H1 (cell line): ENCODE data around the gene SERPINB6. TPM values are rescaled to one million over a fixed set of nuclear protein-coding genes. Genes with fewer than 3 reads are reported as not detected.

ENCODE experiments used
- CTCF ChIA-PET: fragments of 300-600 bp; sonication (Branson Sonifier 250); formaldehyde crosslinking; loops from one replicate; lab custom pipeline; 2021; ENCODE audit not compliant: partially characterized antibody; lab: Charles Lee
- POLR2A ChIA-PET: fragments of 300-600 bp; sonication (Branson Sonifier 250); formaldehyde crosslinking; loops from one replicate; lab custom pipeline; 2021; ENCODE audit warnings: inconsistent platforms; ENCODE audit not compliant: partially characterized antibody; lab: Charles Lee
- DNase-seq, 2 experiments: peaks; one replicate each; pipeline versions ENCODE4 v3.0.0 to v3.0.0-alpha.2; 2010 to 2022; ENCODE audit warnings: low spot score in 2 of 2, low read depth in 1 of 2, mixed read lengths in 1 of 2
- FAIRE-seq: peaks from 2 replicates; lab custom pipeline; 2011; peaks lifted over from hg19 to GRCh38; lab: Jason Lieb, UNC
- H2AFZ ChIP-seq: 2 replicates; pipeline ENCODE4 v1.8.1; 2012; ENCODE audit warnings: low read length, inconsistent platforms
- H2AK5ac ChIP-seq: 2 replicates; pipeline ENCODE4 v1.6.1; 2013; ENCODE audit warnings: low read depth, low read length
- H2BK120ac ChIP-seq: replicated peaks from 2 replicates; pipeline ENCODE3; 2013; ENCODE audit warnings: low read depth, low read length, inconsistent platforms
- H2BK12ac ChIP-seq: 2 replicates; pipeline ENCODE4 v1.6.1; 2013; ENCODE audit warnings: low read depth, low read length
- H2BK15ac ChIP-seq: 2 replicates; pipeline ENCODE4 v1.6.1; 2013; ENCODE audit warnings: low read length
- H2BK20ac ChIP-seq: 2 replicates; pipeline ENCODE4 v1.6.1; 2013; ENCODE audit warnings: low read length
- H2BK5ac ChIP-seq: 2 replicates; pipeline ENCODE4 v1.6.1; 2013; ENCODE audit warnings: low read depth, low read length
- H3K14ac ChIP-seq: 2 replicates; pipeline ENCODE4 v1.6.1; 2013; ENCODE audit warnings: inconsistent platforms; ENCODE audit not compliant: insufficient read length
- H3K18ac ChIP-seq: 2 replicates; pipeline ENCODE4 v1.6.1; 2013; ENCODE audit warnings: low read length; ENCODE audit errors: extremely low read depth
- H3K23ac ChIP-seq: 2 replicates; pipeline ENCODE4 v1.6.1; 2013; ENCODE audit warnings: inconsistent platforms; ENCODE audit not compliant: insufficient read length
- H3K23me2 ChIP-seq: 2 replicates; pipeline ENCODE4 v1.6.1; 2013; ENCODE audit warnings: low read depth, low read length
- H3K27ac ChIP-seq: 2 replicates; pipeline ENCODE4 v1.6.1; 2011; ENCODE audit warnings: low read depth, low read length, inconsistent platforms
- H3K27me3 ChIP-seq, 4 experiments: replicated peaks in 1 of 4; 1 replicate in 1 of 4; 2 replicates in 3 of 4; pipeline versions ENCODE4 v1.6.1 to v1.8.1; 2011 to 2013; ENCODE audit warnings: low read length in 3 of 4, mild to moderate bottlenecking in 3 of 4, inconsistent platforms in 2 of 4, mixed read lengths in 2 of 4, moderate library complexity in 1 of 4; ENCODE audit not compliant: control insufficient read depth in 3 of 4, insufficient read depth in 3 of 4; ENCODE audit errors: extremely low read depth in 1 of 4
- H3K36me3 ChIP-seq, 4 experiments: 2 replicates each; pipeline versions ENCODE4 v1.6.1 to v1.8.1; 2011 to 2013; ENCODE audit warnings: mild to moderate bottlenecking in 4 of 4, low read length in 3 of 4, moderate library complexity in 2 of 4, control low read depth in 1 of 4, inconsistent platforms in 1 of 4; ENCODE audit not compliant: insufficient read depth in 4 of 4, control insufficient read depth in 2 of 4
- H3K4ac ChIP-seq: replicated peaks from 2 replicates; pipeline ENCODE3; 2013; ENCODE audit warnings: low read length, low read depth, mixed read lengths, inconsistent platforms; ENCODE audit not compliant: insufficient read length
- H3K4me1 ChIP-seq, 4 experiments: replicated peaks in 1 of 4; 1 replicate in 1 of 4; 2 replicates in 3 of 4; pipeline versions ENCODE4 v1.6.1 to v1.8.1; 2011 to 2013; ENCODE audit warnings: low read length in 3 of 4, inconsistent platforms in 2 of 4, mixed read lengths in 1 of 4; ENCODE audit not compliant: insufficient read depth in 4 of 4, control insufficient read depth in 3 of 4
- H3K4me2 ChIP-seq, 2 experiments: 2 replicates each; pipeline versions ENCODE4 v1.6.1 to v1.8.1; 2011 to 2013; ENCODE audit warnings: low read depth in 2 of 2, low read length in 2 of 2, control low read depth in 1 of 2, inconsistent platforms in 1 of 2, mild to moderate bottlenecking in 1 of 2; ENCODE audit not compliant: insufficient read depth in 1 of 2
- H3K4me3 ChIP-seq, 4 experiments: fragments of 200-600, 300-600 bp in 1 of 4; sonication (generic), shearing (Covaris generic), sonication (Bioruptor Twin) in 1 of 4; 2 replicates each; pipeline versions ENCODE4 v1.5.1 to v1.8.1; 2011 to 2016; ENCODE audit warnings: low read length in 4 of 4, low read depth in 3 of 4, control low read depth in 2 of 4, inconsistent platforms in 2 of 4, mild to moderate bottlenecking in 2 of 4, mixed read lengths in 1 of 4, moderate library complexity in 1 of 4; ENCODE audit not compliant: insufficient read depth in 2 of 4; ENCODE audit errors: extremely low read depth in 1 of 4
- H3K56ac ChIP-seq: replicated peaks from 2 replicates; pipeline ENCODE3; 2013; ENCODE audit warnings: low read depth, mild to moderate bottlenecking, mixed read lengths, low read length, inconsistent platforms; ENCODE audit not compliant: insufficient read length
- H3K79me1 ChIP-seq: 2 replicates; pipeline ENCODE4 v1.6.1; 2013; ENCODE audit warnings: low read depth, low read length, control low read depth
- H3K79me2 ChIP-seq, 2 experiments: 2 replicates each; pipeline versions ENCODE4 v1.6.1 to v1.8.1; 2012 to 2013; ENCODE audit warnings: low read length in 2 of 2, mild to moderate bottlenecking in 2 of 2, inconsistent platforms in 1 of 2; ENCODE audit not compliant: insufficient read depth in 2 of 2, control insufficient read depth in 1 of 2
- H3K9ac ChIP-seq, 4 experiments: replicated peaks in 1 of 4; 1 replicate in 1 of 4; 2 replicates in 3 of 4; pipeline versions ENCODE4 v1.6.1 to v1.8.1; 2011 to 2013; ENCODE audit warnings: low read depth in 3 of 4, low read length in 3 of 4, control low read depth in 2 of 4, mild to moderate bottlenecking in 2 of 4, moderate library complexity in 2 of 4, inconsistent platforms in 1 of 4; ENCODE audit errors: extremely low read depth in 1 of 4
- H3K9me3 ChIP-seq, 2 experiments: 2 replicates each; pipeline versions ENCODE4 v1.6.1 to v1.8.1; 2012 to 2013; ENCODE audit warnings: mild to moderate bottlenecking in 2 of 2, moderate library complexity in 2 of 2, control low read depth in 1 of 2, inconsistent platforms in 1 of 2, low read depth in 1 of 2, low read length in 1 of 2, mixed read lengths in 1 of 2; ENCODE audit not compliant: insufficient read depth in 2 of 2
- H4K20me1 ChIP-seq, 2 experiments: replicated peaks in 1 of 2; 2 replicates each; pipeline versions ENCODE3 to v1.8.1; 2011 to 2013; ENCODE audit warnings: inconsistent platforms in 2 of 2, low read length in 2 of 2, mild to moderate bottlenecking in 1 of 2; ENCODE audit not compliant: insufficient read depth in 2 of 2, control insufficient read depth in 1 of 2
- H4K5ac ChIP-seq: 2 replicates; pipeline ENCODE4 v1.6.1; 2013; ENCODE audit warnings: low read length, low read depth, mixed read lengths, inconsistent platforms; ENCODE audit not compliant: insufficient read length
- H4K8ac ChIP-seq: 2 replicates; pipeline ENCODE4 v1.8.0; 2013; ENCODE audit warnings: mild to moderate bottlenecking, moderate library complexity, low read length, inconsistent platforms; ENCODE audit not compliant: insufficient read depth; ENCODE audit errors: extremely low read depth
- H4K91ac ChIP-seq: replicated peaks from 2 replicates; pipeline ENCODE3; 2013; ENCODE audit warnings: low read length, mixed read lengths, inconsistent platforms; ENCODE audit not compliant: insufficient read length
- CHD2 ChIP-seq: IDR thresholded peaks from 2 replicates; pipeline ENCODE4 v1.6.1; 2012; ENCODE audit warnings: low read length, improper control_type of control experiment
- EP300 ChIP-seq, 2 experiments: IDR thresholded peaks; 1 replicate in 1 of 2; 2 replicates in 1 of 2; pipeline ENCODE4 v1.6.1; 2011 to 2012; ENCODE audit warnings: low read depth in 2 of 2, low read length in 2 of 2, mild to moderate bottlenecking in 2 of 2, borderline replicate concordance in 1 of 2, inconsistent platforms in 1 of 2, moderate library complexity in 1 of 2
- GABPA ChIP-seq: IDR thresholded peaks from 2 replicates; pipeline ENCODE4 v1.6.1; 2011; ENCODE audit warnings: mild to moderate bottlenecking, low read length, moderate library complexity, borderline replicate concordance; ENCODE audit not compliant: insufficient read depth
- JUND ChIP-seq: IDR thresholded peaks from 2 replicates; pipeline ENCODE4 v1.6.1; 2011; ENCODE audit warnings: mild to moderate bottlenecking, improper control_type of control experiment, low read length
- SRF ChIP-seq: IDR thresholded peaks from 2 replicates; pipeline ENCODE4 v1.6.1; 2011; ENCODE audit warnings: mild to moderate bottlenecking, low read depth, low read length, moderate library complexity
- SUZ12 ChIP-seq: fragments of 200-600 bp; sonication (generic); IDR thresholded peaks from 2 replicates; pipeline ENCODE4 v1.6.1; 2012; ENCODE audit warnings: mild to moderate bottlenecking, inconsistent platforms, low read length, moderate library complexity, mixed read lengths
- USF2 ChIP-seq: IDR thresholded peaks from 2 replicates; pipeline ENCODE4 v1.6.1; 2011; ENCODE audit warnings: low read length, improper control_type of control experiment
- WGBS, 2 experiments: shearing (Covaris generic) in 1 of 2; methylation state at CpG; one replicate each; pipeline versions ENCODE4 v1.1.6 to v1.1.7; 2013 to 2015; ENCODE audit warnings: low lambda C conversion rate in 2 of 2, mixed read lengths in 2 of 2, inconsistent platforms in 1 of 2, low coverage in 1 of 2, missing lambda C conversion rate in 1 of 2; ENCODE audit not compliant: insufficient replicate concordance in 2 of 2, insufficient coverage in 1 of 2, insufficient read length in 1 of 2; ENCODE audit errors: extremely low coverage in 1 of 2, missing lambda C conversion rate in 1 of 2; 5-methylcytosine and 5-hydroxymethylcytosine counted together
- polyA plus RNA-seq, 7 experiments: library from polyadenylated mRNA; depleted of rRNA in 3 of 7; stranded (reverse) in 5 of 7; unstranded in 2 of 7; fragments of >200 nt in 5 of 7; fragments of 200-250 nt in 2 of 7; gene quantifications; 1 replicate in 5 of 7; 2 replicates in 1 of 7; 4 replicates in 1 of 7; pipeline versions ENCODE4 v1.2.1 to v1.2.3, GENCODE V29; 2011 to 2013; ENCODE audit warnings: missing spikeins in 2 of 7, mixed read lengths in 2 of 7
- total RNA-seq: library from RNA; stranded (reverse); fragmentation: NEBNext Ultra II Directional; extraction: Animal tissue kit (Norgen Biotek cat#: 25700); gene quantifications from 2 replicates; pipeline ENCODE4 v1.2.1, GENCODE V29; 2021

The SERPINB6 gene
- total and polyA plus RNA-seq, 2 of the 8 experiments (the other 6 are each of a cell fraction or from before 2014, with no cell fraction given), result 27.2 to 29.4 TPM

GRCh38 chr6:3014675-3015066, 43.3 kb upstream of the SERPINB6 start:
- POLR2A ChIA-PET, result interaction anchor here (0.9 to 3.3 kb wide), 5 partner anchors 9 to 15 kb away, joined by 3 to 12 read pairs (median 4); no protein-coding TSS in a partner anchor
- Histone ChIP-seq H3K27ac (no peak overlapping the region), H4K5ac (no peak overlapping the region), H4K20me1 (peaks cover 2 to 7% of the 10 kb centered on the region in 2 experiments), H3K79me1 (no peaks in the 10 kb centered on the region), H2BK120ac (no peak overlapping the region), H2BK15ac (no peak overlapping the region), H3K14ac (no peak overlapping the region), H2BK12ac (no peak overlapping the region), H3K4me2 (no peak overlapping the region), H3K27me3 (no peaks in the 10 kb centered on the region), H3K23me2 (no peaks in the 10 kb centered on the region; the same call in 1 of the 2 replicates), H3K9me3 (peaks cover 4 to 17% of the 10 kb centered on the region in 2 experiments), H3K4ac (no peak overlapping the region), H4K8ac (no peak overlapping the region), H2BK20ac (no peak overlapping the region), H3K79me2 (no peaks in the 10 kb centered on the region), H2AK5ac (no peak overlapping the region), H3K4me3 (no peak overlapping the region)
- DNase-seq, result no peak
- TF ChIP-seq SUZ12, result no peak
- no peak for TF ChIP-seq USF2
- no peak for TF ChIP-seq EP300 (IDR thresholded peaks at IDR 0.05; ENCODE audit: borderline replicate concordance in 1 of 2, low read depth in 2 of 2, low read length in 2 of 2)
- no peak for TF ChIP-seq CHD2
- TF ChIP-seq JUND, result no peak
- TF ChIP-seq GABPA, result no peak
- no peak for TF ChIP-seq SRF
- TF ChIP-seq, all 59 proteins: peak for 0
- no peak overlapping the region for H4K91ac ChIP-seq
- no peak overlapping the region for H3K23ac ChIP-seq
- no peak for FAIRE-seq
- no peak overlapping the region for H3K56ac ChIP-seq
- peaks cover 0 to 4% (median 3%) of the 10 kb centered on the region in 4 experiments; a peak in 3 of 7 replicates for H3K4me1 ChIP-seq
- WGBS, 2 experiments, result 93% methylated on average over 4 of the region's 4 CpGs; no CpG with 5 or more reads in 1 of the 2 experiments
- CTCF ChIA-PET, result interaction anchor here (1.0 to 1.4 kb wide), 4 partner anchors 12 to 15 kb away, joined by 3 to 4 read pairs (median 3); partner anchors contain the start of gene NQO2
- H3K9ac ChIP-seq, result no peak overlapping the region
- peaks cover 32 to 93% (median 71%) of the 10 kb centered on the region in 4 experiments for H3K36me3 ChIP-seq
- H2AFZ ChIP-seq, result no peak overlapping the region
- H3K18ac ChIP-seq, result no peak overlapping the region
- H2BK5ac ChIP-seq, result no peak overlapping the region
